Panc1 (cell line): ENCODE results near the gene CREB3L2.

Experiments used
- POLR2AphosphoS5 ChIP-seq: IDR thresholded peaks from 2 replicates; pipeline ENCODE4 v1.6.1; 2012; ENCODE audit warnings: mild to moderate bottlenecking, low read depth, low read length, moderate library complexity
- TF ChIP-seq, protein P1 (sequence below): fragments of 450-650 bp; IDR thresholded peaks from 2 replicates; pipeline ENCODE4 v1.5.1; 2017; ENCODE audit warnings: mild to moderate bottlenecking

GRCh38 chr7:137879357-137880158 is 122.3 kb downstream of the CREB3L2 start:
- TF ChIP-seq, protein P1, sequence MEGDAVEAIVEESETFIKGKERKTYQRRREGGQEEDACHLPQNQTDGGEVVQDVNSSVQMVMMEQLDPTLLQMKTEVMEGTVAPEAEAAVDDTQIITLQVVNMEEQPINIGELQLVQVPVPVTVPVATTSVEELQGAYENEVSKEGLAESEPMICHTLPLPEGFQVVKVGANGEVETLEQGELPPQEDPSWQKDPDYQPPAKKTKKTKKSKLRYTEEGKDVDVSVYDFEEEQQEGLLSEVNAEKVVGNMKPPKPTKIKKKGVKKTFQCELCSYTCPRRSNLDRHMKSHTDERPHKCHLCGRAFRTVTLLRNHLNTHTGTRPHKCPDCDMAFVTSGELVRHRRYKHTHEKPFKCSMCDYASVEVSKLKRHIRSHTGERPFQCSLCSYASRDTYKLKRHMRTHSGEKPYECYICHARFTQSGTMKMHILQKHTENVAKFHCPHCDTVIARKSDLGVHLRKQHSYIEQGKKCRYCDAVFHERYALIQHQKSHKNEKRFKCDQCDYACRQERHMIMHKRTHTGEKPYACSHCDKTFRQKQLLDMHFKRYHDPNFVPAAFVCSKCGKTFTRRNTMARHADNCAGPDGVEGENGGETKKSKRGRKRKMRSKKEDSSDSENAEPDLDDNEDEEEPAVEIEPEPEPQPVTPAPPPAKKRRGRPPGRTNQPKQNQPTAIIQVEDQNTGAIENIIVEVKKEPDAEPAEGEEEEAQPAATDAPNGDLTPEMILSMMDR, result no peak
- no peak for TF ChIP-seq POLR2AphosphoS5
